C4-2B (cell line): Measurements from ENCODE around the gene FAM234B.
"Not testable (repeated sequence)": the region's sequence is repeated elsewhere in the genome, so short reads cannot be mapped to it uniquely, and the experiment has no call there.

Experiments
- H3K27ac ChIP-seq: fragments of 450-650 bp; 2 replicates; pipeline ENCODE4 v1.5.1; 2017
- ZFX ChIP-seq: fragments of 450-650 bp; IDR thresholded peaks from 2 replicates; pipeline ENCODE4 v1.6.1; 2017
- TF ChIP-seq, protein P1 (sequence below): fragments of 450-650 bp; conservative IDR thresholded peaks from 2 replicates; pipeline ENCODE4 v1.5.1; 2017; ENCODE audit warnings: mild to moderate bottlenecking

FAM234B gene

DNA sequence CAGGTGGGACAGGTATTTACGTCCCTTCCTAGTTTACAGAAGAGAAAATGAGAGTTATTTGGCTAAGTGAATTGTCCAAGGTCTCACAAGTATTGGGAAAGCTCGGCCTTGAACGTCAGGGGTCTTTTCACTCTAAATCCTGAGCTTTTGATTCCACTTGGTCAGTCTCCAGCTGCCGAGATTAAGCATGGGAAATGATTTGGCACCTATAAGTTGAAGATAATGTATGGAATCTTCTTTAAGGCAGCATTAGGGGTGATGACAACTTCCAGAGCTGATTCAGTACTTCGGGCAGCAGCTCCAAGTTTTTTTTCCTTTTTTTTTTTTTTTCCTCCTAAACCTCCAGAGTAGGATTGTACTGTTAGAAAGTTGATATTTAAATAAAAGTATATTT is 722 bp downstream of the FAM234B start:
- peak overlapping the region; percentile 72 for H3K27ac ChIP-seq

DNA sequence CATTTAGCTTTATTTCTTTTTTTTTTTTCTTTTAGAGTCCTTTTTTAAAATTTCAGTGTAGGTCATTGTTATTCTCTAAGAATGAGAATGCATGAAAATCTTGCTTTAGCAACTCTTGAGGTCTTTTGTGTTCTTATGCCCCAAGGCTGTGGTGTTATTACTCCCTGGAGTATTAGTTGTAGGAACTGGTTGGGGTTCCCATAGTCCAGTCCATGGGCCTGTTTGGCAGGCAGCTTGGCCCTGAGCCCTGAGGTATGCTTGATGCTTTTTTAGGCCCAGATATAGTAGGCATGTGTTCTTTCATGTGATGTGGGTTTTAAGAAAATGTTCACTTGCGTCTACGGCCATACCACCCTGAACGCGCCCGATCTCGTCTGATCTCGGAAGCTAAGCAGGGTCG is 1.6 kb downstream of the FAM234B start:
- TF ChIP-seq, protein P1, sequence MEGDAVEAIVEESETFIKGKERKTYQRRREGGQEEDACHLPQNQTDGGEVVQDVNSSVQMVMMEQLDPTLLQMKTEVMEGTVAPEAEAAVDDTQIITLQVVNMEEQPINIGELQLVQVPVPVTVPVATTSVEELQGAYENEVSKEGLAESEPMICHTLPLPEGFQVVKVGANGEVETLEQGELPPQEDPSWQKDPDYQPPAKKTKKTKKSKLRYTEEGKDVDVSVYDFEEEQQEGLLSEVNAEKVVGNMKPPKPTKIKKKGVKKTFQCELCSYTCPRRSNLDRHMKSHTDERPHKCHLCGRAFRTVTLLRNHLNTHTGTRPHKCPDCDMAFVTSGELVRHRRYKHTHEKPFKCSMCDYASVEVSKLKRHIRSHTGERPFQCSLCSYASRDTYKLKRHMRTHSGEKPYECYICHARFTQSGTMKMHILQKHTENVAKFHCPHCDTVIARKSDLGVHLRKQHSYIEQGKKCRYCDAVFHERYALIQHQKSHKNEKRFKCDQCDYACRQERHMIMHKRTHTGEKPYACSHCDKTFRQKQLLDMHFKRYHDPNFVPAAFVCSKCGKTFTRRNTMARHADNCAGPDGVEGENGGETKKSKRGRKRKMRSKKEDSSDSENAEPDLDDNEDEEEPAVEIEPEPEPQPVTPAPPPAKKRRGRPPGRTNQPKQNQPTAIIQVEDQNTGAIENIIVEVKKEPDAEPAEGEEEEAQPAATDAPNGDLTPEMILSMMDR, result no peak
- TF ChIP-seq ZFX, result no peak
- no peak overlapping the region for H3K27ac ChIP-seq

More for the DNA sequence above, 722 bp downstream of the FAM234B start:
- TF ChIP-seq, protein P1, result no peak
- TF ChIP-seq ZFX, result no peak

DNA sequence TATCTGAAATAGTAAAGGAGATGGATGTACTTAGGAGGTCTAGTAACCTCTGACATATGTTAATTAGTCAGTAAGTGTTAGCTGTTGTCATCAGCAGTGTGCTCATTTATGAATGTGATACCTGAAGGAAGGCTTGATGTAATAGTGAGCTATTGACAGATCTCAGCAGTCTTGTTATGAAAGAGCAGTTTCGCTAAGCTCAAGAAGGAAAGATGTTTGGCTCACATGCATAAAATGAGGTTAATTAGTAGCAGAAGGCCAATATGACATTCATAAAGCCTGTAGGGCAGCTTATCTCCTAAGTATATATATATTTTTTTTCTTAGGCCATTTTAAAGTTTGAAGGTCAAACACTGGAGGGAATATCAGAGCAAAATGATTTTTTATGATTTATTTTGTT is 2.8 kb downstream of the FAM234B start:
- TF ChIP-seq, protein P1, result no peak
- TF ChIP-seq ZFX, result no peak
- peak overlapping the region; percentile 36; the same call in 1 of the 2 replicates for H3K27ac ChIP-seq

DNA sequence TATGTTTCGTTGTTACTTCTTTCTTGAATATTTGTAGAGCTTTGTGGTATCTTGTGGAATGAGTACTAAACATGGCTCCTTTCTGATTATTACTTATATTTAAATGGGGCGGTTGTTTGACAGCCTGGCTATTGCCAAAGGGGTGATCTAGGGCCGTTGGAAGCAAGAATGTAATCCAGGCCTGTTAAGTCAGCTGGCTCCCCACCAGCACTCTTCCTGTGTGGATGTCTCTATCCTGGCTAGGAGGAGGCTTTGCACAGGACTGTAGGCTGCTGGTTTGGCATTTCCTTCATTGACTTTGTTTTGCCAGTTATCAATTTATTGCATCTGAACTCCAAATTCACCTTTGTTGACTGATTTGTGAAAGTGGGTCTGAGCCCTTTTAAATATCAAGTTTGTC is 5.6 kb downstream of the FAM234B start:
- TF ChIP-seq, protein P1, result no peak
- no peak for TF ChIP-seq ZFX
- peak overlapping the region; percentile 10; the same call in 1 of the 2 replicates for H3K27ac ChIP-seq

DNA sequence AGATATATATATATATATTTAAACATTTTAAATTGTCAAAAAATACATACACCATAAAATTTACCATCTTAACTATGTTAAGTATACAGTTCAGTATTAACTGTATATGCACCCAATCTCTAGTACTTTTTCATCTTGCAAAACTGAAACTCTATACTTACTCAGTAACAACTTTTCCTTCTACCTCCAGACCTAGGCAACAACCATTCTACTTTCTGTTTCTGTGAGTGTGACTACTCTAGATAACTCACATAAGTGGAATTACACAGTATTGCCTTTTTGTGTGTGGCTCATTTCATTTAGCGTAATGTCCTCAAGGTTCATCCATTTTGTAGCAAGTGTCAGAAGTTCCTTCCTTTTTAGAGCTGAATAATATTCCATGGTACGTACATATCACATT is 8.2 kb downstream of the FAM234B start:
- TF ChIP-seq ZFX, result no peak
- TF ChIP-seq, protein P1, result no peak
- H3K27ac ChIP-seq, result no peak overlapping the region

DNA sequence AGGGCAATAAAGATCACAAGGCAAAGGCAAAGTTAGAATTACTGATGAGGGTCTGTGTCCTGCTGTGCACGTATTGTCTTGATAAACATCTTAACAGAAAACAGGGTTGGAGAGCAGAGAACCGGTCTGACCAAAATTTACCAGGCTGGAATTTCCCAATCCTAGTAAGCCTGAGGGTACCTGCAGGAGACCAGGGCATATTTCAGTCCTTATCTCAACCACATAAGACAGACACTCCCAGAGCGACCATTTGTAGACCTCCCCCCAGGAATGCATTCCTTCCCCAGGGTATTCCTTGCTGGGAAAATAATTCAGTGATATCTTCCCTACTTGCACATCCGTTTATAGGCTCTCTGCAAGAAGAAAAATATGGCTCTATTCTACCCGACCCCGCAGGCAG is 9.4 kb downstream of the FAM234B start:
- H3K27ac ChIP-seq, result not testable (repeated sequence)

DNA sequence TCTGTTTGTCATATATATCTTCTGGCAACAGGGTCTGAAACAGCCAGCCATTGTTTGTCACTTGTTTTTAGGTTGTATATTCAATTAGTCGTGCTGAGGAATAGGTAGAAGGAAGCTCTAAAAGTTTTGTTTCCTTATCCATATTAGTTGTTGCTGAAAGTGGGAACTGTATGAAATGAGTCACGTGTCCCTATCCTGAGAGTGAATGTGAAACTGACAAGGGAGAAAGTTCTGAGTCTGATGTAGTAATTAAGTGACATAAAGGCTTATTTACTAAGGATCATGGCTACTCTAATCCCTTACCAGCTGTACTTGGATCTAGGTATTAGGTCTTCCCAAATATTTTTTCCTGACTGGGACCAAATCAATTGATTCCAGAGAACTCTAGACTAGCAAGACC is 16.4 kb downstream of the FAM234B start:
- no peak for TF ChIP-seq ZFX
- TF ChIP-seq, protein P1, result no peak
- no peak overlapping the region for H3K27ac ChIP-seq

DNA sequence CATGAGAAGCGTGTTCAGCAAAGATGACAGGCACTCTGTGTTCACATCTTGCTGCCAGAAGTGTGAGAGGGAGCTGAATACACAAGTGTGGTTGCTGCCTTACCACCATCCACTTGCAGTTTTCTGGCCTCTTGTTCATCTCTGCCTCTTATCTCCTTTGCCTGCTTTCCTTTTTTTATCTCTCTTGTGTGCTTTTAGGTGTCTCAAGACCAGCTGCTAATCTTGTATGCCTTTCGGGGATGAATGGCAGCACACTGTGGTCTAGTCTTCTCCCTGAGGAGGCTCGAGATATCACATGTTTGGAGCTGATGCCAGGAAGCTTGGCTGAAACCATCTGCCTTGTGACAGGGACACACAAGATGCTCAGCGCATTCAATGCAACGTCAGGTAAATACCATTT is 17.2 kb downstream of the FAM234B start:
- TF ChIP-seq ZFX, result no peak
- TF ChIP-seq, protein P1, result no peak
- H3K27ac ChIP-seq, result no peak overlapping the region
